GM19397 (cell line): ENCODE results near the gene FAM53B.
"Not testable (repeated sequence)": the region's sequence is repeated elsewhere in the genome, so short reads cannot be mapped to it uniquely, and the experiment has no call there.

Source experiments
- ATAC-seq: cut with Tn5 transposase; IDR thresholded peaks from one replicate; pipeline ENCODE4 v1.9.1; 2021; ENCODE audit warnings: mild to moderate bottlenecking, moderate library complexity; ENCODE audit not compliant: unreplicated experiment

The FAM53B gene

DNA sequence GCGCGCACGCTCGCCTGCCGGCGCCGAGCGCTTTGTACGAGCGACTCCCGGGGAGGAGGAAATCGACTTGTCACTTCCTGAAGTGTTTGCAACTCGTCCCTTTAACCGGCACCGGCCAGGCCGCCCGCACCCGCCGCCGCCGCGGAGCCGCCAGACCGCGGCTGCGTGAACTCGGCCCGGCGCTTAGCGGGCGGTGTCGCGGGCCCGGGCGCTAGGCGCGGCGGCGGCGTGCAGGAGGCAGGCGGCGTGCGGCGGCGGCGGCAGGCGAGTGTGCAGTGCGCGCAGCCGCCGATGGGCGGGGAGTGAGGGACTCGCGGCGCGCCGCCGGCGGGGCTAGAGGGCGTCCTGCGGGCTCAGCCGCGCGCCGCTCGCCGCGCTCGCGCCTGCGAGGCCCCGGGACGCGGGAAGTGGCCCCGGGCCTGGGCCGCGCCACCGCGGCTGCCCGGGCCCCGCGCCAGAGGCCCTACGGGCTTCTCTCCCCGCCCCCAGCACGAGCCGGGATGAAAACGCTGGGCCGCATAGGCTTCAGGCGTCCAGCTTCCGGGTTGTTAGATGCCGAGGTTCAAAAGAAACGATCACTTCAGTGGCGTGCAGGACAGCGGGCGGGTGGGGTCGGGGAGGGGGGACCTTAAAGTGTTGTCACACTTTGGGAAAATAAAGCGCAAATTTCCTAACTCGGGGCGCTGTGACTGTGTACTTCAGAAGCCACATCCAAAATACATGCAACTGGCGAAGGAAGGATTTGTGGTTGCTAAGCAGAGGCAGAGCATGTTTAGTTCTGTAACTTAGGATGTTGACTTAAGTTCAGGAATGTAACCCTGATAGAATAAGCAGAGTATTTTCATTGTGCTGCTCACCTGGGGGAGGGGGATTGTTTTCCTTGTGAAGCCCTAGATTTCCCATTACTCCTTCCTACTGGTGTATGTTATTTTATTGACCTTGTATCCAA lies at the start of gene FAM53B:
Gene FAM53B, minus strand, starts transcription at position 277 of the 949 bp plus-strand sequence. CDS start 37,665 bp downstream, outside the sequence.
- ATAC-seq = peak; percentile 67

GRCh38 chr10:124792998-124793352 lies 48.8 kb upstream of the FAM53B start:
- ATAC-seq = no peak

DNA sequence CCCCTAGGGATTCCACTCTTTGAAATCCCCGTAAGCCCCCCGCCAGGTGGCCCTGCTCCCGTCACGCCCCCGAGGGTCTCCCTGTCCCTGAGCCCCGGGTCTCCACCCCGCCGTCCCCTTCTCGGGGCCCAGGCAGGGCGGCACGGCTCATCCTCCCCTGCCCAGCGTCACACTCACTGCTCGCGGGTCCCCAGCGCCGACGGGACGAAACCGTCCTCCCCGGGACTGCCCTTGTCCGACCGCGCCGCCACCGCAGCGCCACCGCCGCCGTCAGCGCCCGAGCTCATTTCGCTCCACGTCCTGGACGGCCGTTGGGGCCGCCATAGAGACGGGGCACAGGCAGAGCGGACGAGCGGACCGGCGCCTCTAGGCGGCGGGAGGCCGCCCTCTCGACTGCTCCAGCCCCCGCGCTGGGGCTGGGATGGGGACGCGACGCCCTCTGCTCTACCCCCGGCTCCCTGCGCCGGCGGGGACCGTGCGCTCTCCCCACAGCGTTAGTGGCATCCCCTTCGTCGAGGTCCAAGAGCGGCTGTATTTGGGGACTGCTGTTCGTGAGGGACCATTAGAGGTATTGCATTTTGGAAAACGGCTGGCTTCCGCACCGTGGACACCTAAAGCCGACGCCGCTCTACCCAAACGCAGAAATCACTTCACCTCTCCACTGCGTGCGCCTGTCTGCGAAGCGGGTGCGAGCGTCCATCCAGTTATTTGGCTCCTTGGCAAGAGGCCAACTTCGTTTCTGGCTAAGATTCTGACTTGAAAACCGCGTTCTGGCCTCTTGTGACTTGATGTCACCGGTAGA lies 47.6 kb upstream of the FAM53B start, which contains the start of gene EEF1AKMT2:
Gene EEF1AKMT2, minus strand, starts transcription at position 341 of the 802 bp plus-strand sequence. Its CDS starts 54 bp downstream, at position 287.
- peak; percentile 92 for ATAC-seq

GRCh38 chr10:124782900-124783299 lies 38.7 kb upstream of the FAM53B start:
- not testable (repeated sequence) for ATAC-seq

- ATAC-seq = no peak
Observed at GRCh38 chr10:124768791-124769190, 24.6 kb upstream of the FAM53B start.

DNA sequence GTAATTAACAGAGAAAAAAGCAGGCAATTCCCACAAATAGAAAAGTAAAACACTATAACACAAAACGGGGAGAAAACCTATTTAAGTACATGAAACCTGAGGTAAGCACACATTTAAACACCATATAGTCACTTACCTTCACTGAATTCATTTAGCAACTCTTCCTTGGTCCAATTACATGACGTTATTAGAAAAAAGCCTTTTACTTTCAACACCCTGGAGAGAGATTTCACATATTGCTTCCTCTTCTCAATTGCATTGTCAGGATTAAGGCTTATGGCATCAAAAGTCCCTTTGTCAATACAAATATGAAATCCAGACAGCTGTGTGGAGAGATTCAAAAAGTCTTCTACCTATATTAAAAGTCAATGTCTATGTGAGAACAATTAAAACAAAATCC lies 21.1 kb upstream of the FAM53B start:
- ATAC-seq = no peak

DNA sequence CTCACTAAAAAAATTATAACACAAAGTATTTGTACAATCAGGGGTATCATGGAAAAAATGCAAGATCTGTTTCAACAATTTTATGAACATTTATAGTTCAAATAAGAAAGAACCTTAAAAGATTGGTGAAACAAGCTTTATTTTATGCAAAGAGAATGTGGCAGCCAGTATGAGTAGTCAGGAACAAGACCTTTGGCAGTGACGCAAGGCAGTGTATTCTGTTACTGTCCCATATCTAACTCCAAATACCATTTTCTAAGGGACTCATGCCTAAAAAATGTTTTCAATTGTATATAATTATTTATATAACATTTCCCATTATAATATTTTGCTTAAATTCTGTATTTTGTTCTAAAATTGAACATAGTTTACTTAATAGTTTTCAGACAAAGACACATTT lies 19.1 kb upstream of the FAM53B start:
- no peak for ATAC-seq

- ATAC-seq = no peak
Observed at GRCh38 chr10:124762281-124762680, 18.1 kb upstream of the FAM53B start.

GRCh38 chr10:124756156-124756903 lies 12.2 kb upstream of the FAM53B start:
- ATAC-seq = no peak

GRCh38 chr10:124755581-124755980 lies 11.4 kb upstream of the FAM53B start:
- ATAC-seq = no peak

GRCh38 chr10:124754227-124754626 lies 10.0 kb upstream of the FAM53B start:
- no peak for ATAC-seq

DNA sequence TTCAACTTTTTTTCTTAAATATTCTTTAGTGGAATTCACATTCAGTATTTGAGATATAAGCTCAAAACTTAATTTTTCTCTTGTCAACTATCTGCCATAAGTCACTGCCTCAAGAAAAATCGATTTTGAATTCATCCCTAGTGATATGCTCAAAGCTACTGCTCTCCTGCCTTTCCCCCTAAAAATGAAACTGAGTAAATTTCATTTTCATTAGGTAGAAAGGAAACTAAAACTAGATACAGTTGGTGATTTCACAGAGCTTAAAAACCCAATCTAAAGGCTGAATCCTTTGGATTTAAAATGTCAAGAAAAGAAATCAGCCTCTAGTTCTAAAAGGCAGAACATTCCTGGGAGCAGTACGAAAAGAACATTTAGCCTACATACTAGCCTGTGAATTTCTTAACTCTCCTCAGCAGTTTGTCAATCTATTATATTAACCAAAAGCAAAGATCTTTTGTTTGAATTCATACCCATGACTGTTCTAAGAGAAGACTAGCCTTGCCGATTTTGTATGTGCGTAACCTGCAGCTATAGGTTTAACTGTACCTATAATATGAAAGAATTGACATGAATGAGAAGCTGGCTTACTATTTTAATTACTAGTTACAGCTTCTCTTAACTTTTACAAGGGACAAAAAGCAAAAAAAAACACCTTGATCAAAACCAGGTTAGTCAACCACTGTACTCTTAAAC lies 4.9 kb upstream of the FAM53B start:
- ATAC-seq = no peak

DNA sequence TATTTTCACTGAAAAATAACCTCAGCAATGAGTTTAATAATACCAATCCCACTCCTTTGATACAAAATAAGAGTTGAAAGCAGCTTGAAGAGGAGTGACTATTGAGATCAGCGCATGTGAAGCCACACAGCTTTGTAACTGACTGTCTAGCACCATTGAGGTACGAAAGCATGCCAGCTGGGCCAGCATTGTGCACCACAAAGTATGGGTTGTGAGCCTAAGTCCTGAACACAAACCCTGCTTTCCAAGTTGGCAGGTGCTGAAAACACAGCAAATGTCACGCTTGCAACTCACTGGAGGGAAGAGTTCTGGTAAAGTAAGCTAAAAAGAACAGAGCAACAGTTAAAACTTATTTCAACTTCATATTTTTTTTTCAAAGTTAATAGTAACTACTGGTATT lies 4.0 kb upstream of the FAM53B start:
- no peak for ATAC-seq

GRCh38 chr10:124747745-124748144 lies 3.6 kb upstream of the FAM53B start:
- no peak for ATAC-seq

DNA sequence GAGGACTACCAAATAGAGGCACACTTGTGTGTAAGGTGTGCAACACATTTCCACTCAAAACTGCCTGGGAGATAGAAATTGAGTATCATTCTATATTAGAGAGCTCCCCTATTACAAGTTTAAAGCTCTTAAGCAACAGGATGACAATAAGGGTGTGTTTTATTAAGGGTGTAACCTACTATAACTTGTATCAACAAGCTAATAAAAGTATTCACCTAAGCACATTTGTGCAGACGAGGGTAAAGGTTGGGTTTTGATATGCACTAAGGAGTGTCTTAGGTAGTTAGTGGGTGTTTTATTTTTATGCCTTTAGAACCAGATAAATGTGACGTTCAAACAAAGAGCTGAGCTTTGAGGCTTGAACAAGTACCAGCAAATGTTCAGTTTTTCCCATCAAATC lies 2.8 kb upstream of the FAM53B start:
- ATAC-seq = no peak

DNA sequence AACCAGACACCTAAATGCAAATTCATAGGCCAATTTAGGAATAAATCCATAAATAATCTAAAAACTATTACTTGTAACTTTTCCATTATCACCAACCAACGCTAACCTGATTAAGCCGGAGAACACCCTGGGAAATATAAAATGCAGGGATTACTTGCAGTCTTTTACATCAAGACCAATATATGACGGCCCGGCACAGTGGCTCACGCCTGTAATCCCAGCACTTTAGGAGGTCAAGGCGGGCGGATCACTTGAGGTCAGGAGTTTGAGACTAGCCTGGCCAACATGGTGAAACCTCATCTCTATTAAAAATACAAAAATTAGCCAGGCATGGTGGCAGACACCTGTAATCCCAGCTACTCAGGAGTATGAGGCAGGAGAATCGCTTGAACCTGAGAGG lies 2.3 kb upstream of the FAM53B start:
- ATAC-seq = not testable (repeated sequence)

- ATAC-seq = no peak
Observed at GRCh38 chr10:124745673-124746072, 1.5 kb upstream of the FAM53B start.

DNA sequence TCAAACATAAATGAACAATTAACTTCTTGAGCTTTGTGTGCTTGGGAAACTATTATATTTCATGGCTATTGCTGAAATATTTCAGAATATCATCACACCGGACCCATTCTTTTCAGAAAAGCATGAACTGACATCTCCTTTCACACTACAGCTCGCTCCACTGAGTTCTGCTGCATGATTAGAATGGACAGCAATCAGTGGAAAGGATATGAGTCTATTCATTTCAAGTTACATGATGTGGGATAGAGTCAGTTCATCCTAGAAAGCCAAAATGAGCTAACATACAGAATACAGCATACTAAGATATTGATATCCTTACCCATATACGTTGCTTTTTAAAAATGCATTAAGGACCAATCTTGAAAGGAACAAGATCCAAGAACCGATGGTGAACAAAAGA lies 1.1 kb upstream of the FAM53B start:
- ATAC-seq = no peak

DNA sequence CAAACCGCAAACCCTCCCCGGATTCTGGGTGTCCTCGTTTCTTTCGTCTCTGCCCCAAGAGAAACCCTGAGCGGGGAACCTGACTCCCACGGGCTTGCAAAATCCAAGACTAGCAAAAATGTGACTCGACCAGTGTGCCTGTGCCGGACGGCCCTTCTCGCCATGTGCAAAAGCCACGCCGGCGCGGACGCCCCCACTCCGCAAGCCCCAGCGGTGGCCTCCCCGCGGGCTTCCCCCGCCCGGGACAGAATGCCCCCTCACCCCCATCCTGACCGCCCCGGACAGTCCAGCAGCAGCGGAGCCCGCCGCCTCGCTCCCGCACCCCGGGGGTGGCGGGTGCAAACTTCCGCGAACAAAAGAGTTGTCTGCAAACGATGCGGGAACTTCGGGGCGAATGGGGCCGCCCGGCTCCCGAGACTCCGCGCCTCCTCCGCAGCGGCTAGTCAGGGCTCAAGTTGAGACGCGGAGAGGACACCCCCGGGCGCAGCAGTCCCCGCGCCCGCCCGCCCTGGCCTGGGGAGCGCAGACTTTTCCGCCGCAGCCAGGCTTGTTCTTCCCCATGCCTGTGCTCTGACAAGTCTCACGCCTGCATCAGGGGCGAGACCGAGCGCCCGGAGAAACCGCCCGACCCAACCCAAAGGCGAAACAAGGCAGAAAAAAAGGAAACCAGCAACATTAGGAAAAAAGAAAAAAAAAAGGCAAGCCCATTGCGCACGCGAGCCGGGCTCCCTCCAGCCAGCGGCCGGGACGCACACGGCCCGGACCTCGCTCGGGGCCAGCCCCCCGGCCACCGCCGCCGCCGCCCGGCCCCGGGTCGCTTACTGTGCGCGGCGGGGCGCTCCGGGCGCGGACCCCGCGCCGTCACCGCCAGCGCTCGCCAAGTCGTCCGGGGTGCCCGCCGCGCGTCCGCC lies 732 bp downstream of the FAM53B start:
- ATAC-seq = no peak
